Measurements from ENCODE around the gene GSG1.

GSG1 gene

GRCh38 chr12:13101821-13102375 lies 1.6 kb downstream of the GSG1 start:
- Histone ChIP-seq H3K4me3 (ENCODE audit: insufficient read depth, low read depth, low read length, poor library complexity, severe bottlenecking) (peak overlapping the region; percentile 65), H3K4me1 (ENCODE audit: control insufficient read depth, insufficient read depth, low read length, poor library complexity, severe bottlenecking) (peaks cover 24% of the 10 kb centered on the region), H3K9me3 (ENCODE audit: control insufficient read depth, low read length) (no peaks in the 10 kb centered on the region), H3K27me3 (replicated peaks; ENCODE audit: control insufficient read depth, insufficient read depth, low read length, poor library complexity, severe bottlenecking) (no peaks in the 10 kb centered on the region), H3K27ac (ENCODE audit: insufficient read depth, low read length, poor library complexity, severe bottlenecking) (peak overlapping the region; percentile 96), H3K36me3 (ENCODE audit: control insufficient read depth, insufficient read depth, low read length) (no peaks in the 10 kb centered on the region)
- peak in 1 of 3 donors; percentile 16 for DNase-seq

GRCh38 chr12:13100882-13101769 lies 2.3 kb downstream of the GSG1 start:
- H3K27me3 ChIP-seq (replicated peaks; ENCODE audit: control insufficient read depth, insufficient read depth, low read length, poor library complexity, severe bottlenecking), result no peaks in the 10 kb centered on the region
- H3K9me3 ChIP-seq (ENCODE audit: control insufficient read depth, low read length), result no peaks in the 10 kb centered on the region
- H3K4me1 ChIP-seq (ENCODE audit: control insufficient read depth, insufficient read depth, low read length, poor library complexity, severe bottlenecking), result peaks cover 24% of the 10 kb centered on the region
- peak; percentile 91 to 95 (median 91) for DNase-seq
- H3K27ac ChIP-seq (ENCODE audit: insufficient read depth, low read length, poor library complexity, severe bottlenecking), result peak overlapping the region; percentile 96
- no peaks in the 10 kb centered on the region for H3K36me3 ChIP-seq (ENCODE audit: control insufficient read depth, insufficient read depth, low read length)
- H3K4me3 ChIP-seq (ENCODE audit: insufficient read depth, low read depth, low read length, poor library complexity, severe bottlenecking), result peak overlapping the region; percentile 65

DNA sequence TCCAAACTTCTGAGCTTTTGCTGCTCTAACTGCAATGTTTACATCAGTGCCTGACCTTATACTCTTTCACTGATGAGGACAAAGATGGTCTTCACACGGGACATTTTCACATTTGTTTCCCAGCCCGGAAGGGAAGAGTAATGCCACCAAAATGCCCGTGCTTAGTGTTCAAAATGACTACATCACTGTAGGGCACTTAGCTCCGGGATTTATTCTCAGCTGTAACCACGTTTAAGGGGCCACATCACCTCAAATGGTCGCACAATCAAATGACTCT lies 2.9 kb downstream of the GSG1 start:
- no peak for DNase-seq
- no peaks in the 10 kb centered on the region for H3K27me3 ChIP-seq (replicated peaks; ENCODE audit: control insufficient read depth, insufficient read depth, low read length, poor library complexity, severe bottlenecking)
- no peaks in the 10 kb centered on the region for H3K36me3 ChIP-seq (ENCODE audit: control insufficient read depth, insufficient read depth, low read length)
- no peaks in the 10 kb centered on the region for H3K9me3 ChIP-seq (ENCODE audit: control insufficient read depth, low read length)
- peaks cover 24% of the 10 kb centered on the region for H3K4me1 ChIP-seq (ENCODE audit: control insufficient read depth, insufficient read depth, low read length, poor library complexity, severe bottlenecking)
- peak overlapping the region; percentile 15 for H3K4me3 ChIP-seq (ENCODE audit: insufficient read depth, low read depth, low read length, poor library complexity, severe bottlenecking)
- H3K27ac ChIP-seq (ENCODE audit: insufficient read depth, low read length, poor library complexity, severe bottlenecking), result peak overlapping the region; percentile 96

- H3K4me1 ChIP-seq (ENCODE audit: control insufficient read depth, insufficient read depth, low read length, poor library complexity, severe bottlenecking), result peaks cover 24% of the 10 kb centered on the region
- no peak overlapping the region for H3K4me3 ChIP-seq (ENCODE audit: insufficient read depth, low read depth, low read length, poor library complexity, severe bottlenecking)
- no peaks in the 10 kb centered on the region for H3K9me3 ChIP-seq (ENCODE audit: control insufficient read depth, low read length)
- no peak for DNase-seq
- peak overlapping the region; percentile 96 for H3K27ac ChIP-seq (ENCODE audit: insufficient read depth, low read length, poor library complexity, severe bottlenecking)
- H3K27me3 ChIP-seq (replicated peaks; ENCODE audit: control insufficient read depth, insufficient read depth, low read length, poor library complexity, severe bottlenecking), result no peaks in the 10 kb centered on the region
- no peaks in the 10 kb centered on the region for H3K36me3 ChIP-seq (ENCODE audit: control insufficient read depth, insufficient read depth, low read length)
These were observed 3.4 kb downstream of the GSG1 start for GRCh38 chr12:13099844-13100604.

- H3K4me1 ChIP-seq (ENCODE audit: control insufficient read depth, insufficient read depth, low read length, poor library complexity, severe bottlenecking), result peaks cover 24% of the 10 kb centered on the region
These were observed 4.2 kb downstream of the GSG1 start for GRCh38 chr12:13099066-13099843.

GRCh38 chr12:13097491-13098011 lies 5.9 kb downstream of the GSG1 start:
- H3K9me3 ChIP-seq (ENCODE audit: control insufficient read depth, low read length), result no peaks in the 10 kb centered on the region
- H3K36me3 ChIP-seq (ENCODE audit: control insufficient read depth, insufficient read depth, low read length), result no peaks in the 10 kb centered on the region
- H3K4me1 ChIP-seq (ENCODE audit: control insufficient read depth, insufficient read depth, low read length, poor library complexity, severe bottlenecking), result peaks cover 24% of the 10 kb centered on the region
- no peak for DNase-seq
- H3K4me3 ChIP-seq (ENCODE audit: insufficient read depth, low read depth, low read length, poor library complexity, severe bottlenecking), result no peak overlapping the region
- no peaks in the 10 kb centered on the region for H3K27me3 ChIP-seq (replicated peaks; ENCODE audit: control insufficient read depth, insufficient read depth, low read length, poor library complexity, severe bottlenecking)
- no peak overlapping the region for H3K27ac ChIP-seq (ENCODE audit: insufficient read depth, low read length, poor library complexity, severe bottlenecking)

More at GRCh38 chr12:13099066-13099843, 4.2 kb downstream of the GSG1 start:
- Histone ChIP-seq H3K4me3 (ENCODE audit: insufficient read depth, low read depth, low read length, poor library complexity, severe bottlenecking) (no peak overlapping the region), H3K36me3 (ENCODE audit: control insufficient read depth, insufficient read depth, low read length) (no peaks in the 10 kb centered on the region), H3K27me3 (replicated peaks; ENCODE audit: control insufficient read depth, insufficient read depth, low read length, poor library complexity, severe bottlenecking) (no peaks in the 10 kb centered on the region), H3K9me3 (ENCODE audit: control insufficient read depth, low read length) (no peaks in the 10 kb centered on the region), H3K27ac (ENCODE audit: insufficient read depth, low read length, poor library complexity, severe bottlenecking) (no peak overlapping the region)
- no peak for DNase-seq

DNA sequence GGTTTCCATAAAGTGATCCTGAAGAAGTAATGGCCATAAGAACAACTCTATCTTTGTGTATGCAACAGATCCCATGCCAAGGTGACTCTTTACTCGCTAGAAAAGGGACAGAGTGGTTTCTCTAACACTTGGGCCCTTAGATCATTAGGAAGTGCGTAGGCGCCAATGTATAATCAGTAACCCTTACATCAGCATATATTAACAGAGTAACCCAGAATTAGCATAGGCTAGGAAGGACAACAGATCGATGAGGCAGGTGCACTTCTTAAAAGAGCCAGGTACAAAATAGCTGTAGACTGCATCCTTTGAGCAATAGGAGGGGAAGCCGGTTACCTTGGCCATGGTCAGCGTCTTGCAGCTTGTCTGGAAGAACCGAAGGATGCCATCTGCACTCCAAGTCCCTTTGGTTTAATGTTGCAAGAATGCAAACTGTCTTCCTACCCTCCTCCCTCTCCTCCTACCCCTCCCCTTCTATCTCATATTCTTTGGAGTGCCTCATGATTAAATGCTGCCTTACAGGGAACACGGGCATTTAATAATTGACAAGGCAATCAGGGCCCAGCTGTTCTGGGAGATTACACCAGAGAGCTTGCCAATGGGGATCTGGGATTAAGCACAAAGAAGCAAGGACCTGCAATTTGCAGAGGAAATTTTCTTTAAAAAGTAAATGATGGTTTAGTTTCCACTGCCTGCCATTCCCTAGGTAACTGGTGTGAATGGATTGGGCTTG lies 8.0 kb downstream of the GSG1 start:
- no peak overlapping the region for H3K27ac ChIP-seq (ENCODE audit: insufficient read depth, low read length, poor library complexity, severe bottlenecking)
- H3K27me3 ChIP-seq (replicated peaks; ENCODE audit: control insufficient read depth, insufficient read depth, low read length, poor library complexity, severe bottlenecking), result no peaks in the 10 kb centered on the region
- no peak overlapping the region for H3K4me3 ChIP-seq (ENCODE audit: insufficient read depth, low read depth, low read length, poor library complexity, severe bottlenecking)
- no peaks in the 10 kb centered on the region for H3K36me3 ChIP-seq (ENCODE audit: control insufficient read depth, insufficient read depth, low read length)
- no peaks in the 10 kb centered on the region for H3K9me3 ChIP-seq (ENCODE audit: control insufficient read depth, low read length)
- peaks cover 11% of the 10 kb centered on the region for H3K4me1 ChIP-seq (ENCODE audit: control insufficient read depth, insufficient read depth, low read length, poor library complexity, severe bottlenecking)
- DNase-seq, result no peak

- no peak overlapping the region for H3K27ac ChIP-seq (ENCODE audit: insufficient read depth, low read length, poor library complexity, severe bottlenecking)
- no peak for DNase-seq
- no peaks in the 10 kb centered on the region for H3K27me3 ChIP-seq (replicated peaks; ENCODE audit: control insufficient read depth, insufficient read depth, low read length, poor library complexity, severe bottlenecking)
- H3K9me3 ChIP-seq (ENCODE audit: control insufficient read depth, low read length), result no peaks in the 10 kb centered on the region
- no peaks in the 10 kb centered on the region for H3K36me3 ChIP-seq (ENCODE audit: control insufficient read depth, insufficient read depth, low read length)
- peaks cover 10% of the 10 kb centered on the region for H3K4me1 ChIP-seq (ENCODE audit: control insufficient read depth, insufficient read depth, low read length, poor library complexity, severe bottlenecking)
- H3K4me3 ChIP-seq (ENCODE audit: insufficient read depth, low read depth, low read length, poor library complexity, severe bottlenecking), result no peak overlapping the region
These were observed 9.1 kb downstream of the GSG1 start for GRCh38 chr12:13094367-13094766.

GRCh38 chr12:13093848-13094220 lies 9.6 kb downstream of the GSG1 start:
- Histone ChIP-seq H3K9me3 (ENCODE audit: control insufficient read depth, low read length) (no peaks in the 10 kb centered on the region), H3K36me3 (ENCODE audit: control insufficient read depth, insufficient read depth, low read length) (no peaks in the 10 kb centered on the region), H3K27ac (ENCODE audit: insufficient read depth, low read length, poor library complexity, severe bottlenecking) (no peak overlapping the region), H3K27me3 (replicated peaks; ENCODE audit: control insufficient read depth, insufficient read depth, low read length, poor library complexity, severe bottlenecking) (no peaks in the 10 kb centered on the region), H3K4me1 (ENCODE audit: control insufficient read depth, insufficient read depth, low read length, poor library complexity, severe bottlenecking) (peaks cover 5% of the 10 kb centered on the region), H3K4me3 (ENCODE audit: insufficient read depth, low read depth, low read length, poor library complexity, severe bottlenecking) (no peak overlapping the region)
- DNase-seq, result no peak
